Activated CD8-positive, alpha-beta T cell treated with anti-CD3 and anti-CD28 coated beads for 36 hours (primary cell): ENCODE measurements around the gene SORCS2. TPM values are rescaled to one million over a fixed set of nuclear protein-coding genes. Genes with fewer than 3 reads are reported as not detected.

ENCODE experiments used
- ATAC-seq: fragments of 200-7000 bp; cut with Tn5 transposase; one replicate; pipeline ENCODE4 v1.10.0; 2021; ENCODE audit warnings: mild to moderate bottlenecking, moderate library complexity
- CTCF ChIA-PET: fragments of 350-600 bp; sonication (Branson Sonifier 250); formaldehyde crosslinking; loops from one replicate; lab custom pipeline; 2021; ENCODE audit warnings: antibody characterized with exemption; lab: Charles Lee
- POLR2A ChIA-PET: fragments of 350-600 bp; sonication (Branson Sonifier 250); formaldehyde crosslinking; loops from one replicate; lab custom pipeline; 2021; ENCODE audit warnings: antibody characterized with exemption; lab: Charles Lee
- DNase-seq: peaks from one replicate; pipeline ENCODE4 v3.0.0-alpha.2; 2020
- H3K27ac Mint-ChIP-seq: one replicate; pipeline ENCODE4 v1.8.0; 2021; ENCODE audit warnings: mild to moderate bottlenecking, mixed read lengths
- H3K27me3 Mint-ChIP-seq: one replicate; pipeline ENCODE4 v1.8.0; 2021; ENCODE audit warnings: mixed read lengths
- H3K36me3 Mint-ChIP-seq: one replicate; pipeline ENCODE4 v1.8.0; 2021; ENCODE audit warnings: low read depth, mixed read lengths
- H3K4me1 Mint-ChIP-seq: one replicate; pipeline ENCODE4 v1.8.0; 2021; ENCODE audit warnings: low read depth, mixed read lengths
- H3K4me3 Mint-ChIP-seq: one replicate; pipeline ENCODE4 v1.8.0; 2021; ENCODE audit warnings: mild to moderate bottlenecking, moderate library complexity, mixed read lengths
- H3K9me3 Mint-ChIP-seq: one replicate; pipeline ENCODE4 v1.8.0; 2021; ENCODE audit warnings: mixed read lengths
- CTCF ChIP-seq: fragments of 200-600 bp; IDR thresholded peaks from one replicate; pipeline ENCODE4 v1.8.0; 2022; ENCODE audit warnings: antibody characterized with exemption, mild to moderate bottlenecking
- intact Hi-C: fragments of 100-400 bp; cut with micrococcal nuclease; formaldehyde crosslinking; loops from one replicate; pipeline ENCODE4 v1.10.0; 2022
- microRNA-seq: library from miRNA; unstranded; fragments of <30 nt; microRNA quantifications from one replicate; pipeline ENCODE4 v1.2.0, GENCODE V29; 2022; ENCODE audit warnings: borderline microRNAs expressed, borderline replicate concordance
- total RNA-seq, 2 experiments: library from RNA; stranded (reverse); gene quantifications; one replicate each; pipeline ENCODE4 v1.2.3, GENCODE V29; 2021

SORCS2 gene
- total RNA-seq, 2 experiments from 2014 or later, result 0.05 TPM; not detected in 1

DNA sequence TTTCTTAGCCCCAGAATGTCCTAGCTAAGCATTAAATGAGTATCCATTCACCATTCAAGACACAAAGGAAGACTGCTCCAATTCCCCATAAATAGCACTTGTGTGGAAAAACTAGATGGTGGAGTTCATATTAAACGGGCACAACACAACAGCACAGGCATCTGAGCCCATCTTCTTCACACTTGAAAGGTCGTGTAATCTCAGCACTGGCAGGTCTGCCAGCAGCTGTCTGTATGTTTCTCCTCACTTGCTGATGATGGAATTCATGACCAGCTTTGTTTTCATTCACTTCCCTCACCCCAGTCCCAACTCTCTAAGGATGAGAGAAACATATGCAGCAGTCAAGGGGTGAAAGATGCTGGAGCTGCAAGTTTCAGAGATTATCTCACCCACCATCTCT, 598.7 kb downstream of the SORCS2 start:
- no peak for TF ChIP-seq CTCF
- POLR2A ChIA-PET, result no interaction called here
- peaks cover 10% of the 10 kb centered on the region for H3K36me3 Mint-ChIP-seq

More for the DNA sequence above, 598.7 kb downstream of the SORCS2 start:
- ATAC-seq (no peak), DNase-seq (no peak)
- Mint-ChIP-seq H3K4me1 (no peaks in the 10 kb centered on the region), H3K9me3 (no peaks in the 10 kb centered on the region), H3K27me3 (no peaks in the 10 kb centered on the region), H3K4me3 (no peak overlapping the region), H3K27ac (no peak overlapping the region)
- intact Hi-C loops, result no loop called here
- CTCF ChIA-PET, result interaction anchor here (2.5 kb wide), 1 partner anchor 12 kb away, joined by 22 read pairs; no protein-coding TSS in a partner anchor

Small RNA genes within 50 kb of the gene (microRNA-seq; reads per million reads assigned to microRNA genes)
- gene MIR4274 (not detected), gene MIR4798 (not detected)

Other genes starting within 250 kb of the SORCS2 start
- gene TADA2B, start 149.2 kb upstream of the SORCS2 start, total RNA-seq, result 10 to 100 TPM in 1 of 2 experiments, 1 to 10 TPM in 1; 7.7 to 10.0 TPM
- gene GRPEL1, start 124.5 kb upstream of the SORCS2 start, total RNA-seq, result 10 to 100 TPM; 82.4 to 84.5 TPM
- gene PSAPL1, start 242.4 kb downstream of the SORCS2 start, total RNA-seq, result not detected